C4-2B (cell line): ENCODE measurements around the gene CCDC188.

Experiments used
- CTCF ChIP-seq: fragments of 450-650 bp; conservative IDR thresholded peaks from 2 replicates; pipeline ENCODE4 v1.5.1; 2017; ENCODE audit warnings: mild to moderate bottlenecking
- ZFX ChIP-seq: fragments of 450-650 bp; IDR thresholded peaks from 2 replicates; pipeline ENCODE4 v1.6.1; 2017

GRCh38 chr22:20173246-20173645, 22.4 kb upstream of the CCDC188 start:
- TF ChIP-seq CTCF, result no peak
- no peak for TF ChIP-seq ZFX
